HG02943 (cell line): ENCODE measurements around the gene RBBP5.

Experiments
- ATAC-seq: cut with Tn5 transposase; IDR thresholded peaks from one replicate; pipeline ENCODE4 v1.9.1; 2021; ENCODE audit warnings: mild to moderate bottlenecking, low read depth, moderate library complexity; ENCODE audit not compliant: unreplicated experiment

The RBBP5 gene

DNA sequence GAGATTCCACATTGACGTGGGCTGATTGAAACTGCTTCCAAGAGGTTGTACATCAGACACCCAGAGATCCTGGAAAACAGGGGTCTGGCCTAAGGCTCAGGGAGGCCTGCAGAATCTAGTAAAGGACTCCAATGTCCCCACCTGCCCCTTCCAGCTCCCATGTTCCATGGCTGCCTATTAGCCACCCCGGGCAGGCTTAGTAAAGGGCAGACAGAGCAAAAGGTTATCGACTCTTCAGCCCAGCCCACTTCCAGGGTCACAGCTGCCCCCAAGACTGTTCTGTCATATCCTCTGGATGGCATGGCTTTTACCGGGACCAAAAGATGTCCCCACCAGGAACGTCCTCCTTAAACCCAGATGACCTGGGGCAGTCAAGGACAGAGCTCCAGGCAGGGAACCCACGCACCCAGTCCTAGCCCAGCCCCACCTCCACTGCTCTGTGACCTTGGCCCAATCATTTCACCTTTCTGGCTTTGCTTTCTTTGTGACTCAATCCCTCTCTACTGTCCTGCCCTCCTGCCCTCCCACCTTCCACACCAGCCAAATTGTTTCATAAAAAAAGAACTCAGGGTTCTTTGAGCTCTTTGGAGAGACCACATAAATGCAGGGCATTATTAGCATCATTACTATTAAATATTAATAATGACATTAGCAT, 83.5 kb downstream of the RBBP5 start:
- no peak for ATAC-seq

DNA sequence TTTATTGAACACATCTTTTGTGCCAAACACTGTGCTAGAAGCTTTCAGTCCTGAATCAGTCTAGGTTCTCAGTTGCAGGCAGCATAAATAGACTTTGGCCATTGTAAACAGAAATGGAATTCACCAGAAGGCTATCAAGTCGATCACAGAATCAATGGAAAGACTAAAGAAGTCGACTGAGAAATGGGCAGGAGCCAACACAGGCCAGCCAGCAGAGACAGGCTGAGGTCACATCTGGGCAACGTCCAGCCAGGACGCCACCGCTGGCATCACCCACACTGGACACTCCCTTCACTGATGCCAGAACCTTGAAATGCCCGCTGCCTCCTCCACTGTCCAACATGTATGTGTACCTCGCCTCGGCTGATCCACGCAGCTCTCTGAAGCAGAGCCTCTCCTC, 84.2 kb downstream of the RBBP5 start:
- ATAC-seq: no peak
